22Rv1 (cell line): Measurements from ENCODE around the gene CTSF.

Experiments
- CTCF ChIP-seq: fragments of 450-650 bp; IDR thresholded peaks from 2 replicates; pipeline ENCODE4 v1.5.1; 2017; ENCODE audit warnings: mild to moderate bottlenecking
- ZFX ChIP-seq: fragments of 450-650 bp; IDR thresholded peaks from 2 replicates; pipeline ENCODE4 v1.6.1; 2017; ENCODE audit warnings: antibody characterized with exemption, borderline replicate concordance

- TF ChIP-seq CTCF (no peak), ZFX (no peak)
Measured at GRCh38 chr11:66559866-66560676, 8.3 kb downstream of the CTSF start.
